SU-DHL-6 (cell line): ENCODE data around the gene CADM1.

Experiments used
- H2AFZ ChIP-seq: fragments of 200-600 bp; sonication (generic); 2 replicates; pipeline ENCODE4 v1.6.1; 2014; ENCODE audit warnings: low read depth, mild to moderate bottlenecking, moderate library complexity, mixed read lengths, antibody characterized with exemption, low read length; ENCODE audit not compliant: severe bottlenecking
- H3F3A ChIP-seq: fragments of 200-600 bp; shearing (Covaris generic); 2 replicates; pipeline ENCODE4 v1.6.0; 2016; ENCODE audit warnings: antibody characterized with exemption, mild to moderate bottlenecking; ENCODE audit not compliant: insufficient read depth
- H3K27ac ChIP-seq: fragments of 200-600 bp; sonication (generic); 2 replicates; pipeline ENCODE4 v1.5.1; 2016; ENCODE audit warnings: low read depth, mild to moderate bottlenecking, low read length, moderate library complexity, mixed read lengths
- H3K27me3 ChIP-seq: fragments of 200-600 bp; sonication (generic), shearing (Covaris generic); 2 replicates; pipeline ENCODE4 v1.6.0; 2014; ENCODE audit warnings: mild to moderate bottlenecking, low read length
- H3K36me3 ChIP-seq: fragments of 200-600 bp; sonication (generic); 2 replicates; pipeline ENCODE4 v1.6.1; 2014; ENCODE audit warnings: mild to moderate bottlenecking, low read length, mixed read lengths
- H3K4me2 ChIP-seq: fragments of 300-600, 200-600 bp; shearing (Covaris generic), sonication (generic); 2 replicates; pipeline ENCODE4 v1.6.0; 2014; ENCODE audit warnings: low read length, low read depth, mild to moderate bottlenecking; ENCODE audit not compliant: poor library complexity, severe bottlenecking
- H3K4me3 ChIP-seq: fragments of 200-600 bp; sonication (generic); 2 replicates; pipeline ENCODE4 v1.5.1; 2014; ENCODE audit warnings: antibody characterized with exemption, low read length, mild to moderate bottlenecking, mixed read lengths; ENCODE audit not compliant: insufficient read depth, poor library complexity, severe bottlenecking
- H3K79me2 ChIP-seq: fragments of 200-600 bp; sonication (generic); 2 replicates; pipeline ENCODE4 v1.6.1; 2014; ENCODE audit warnings: mild to moderate bottlenecking, low read length, moderate library complexity; ENCODE audit not compliant: insufficient read depth
- H3K9ac ChIP-seq: fragments of 200-600 bp; sonication (generic); 2 replicates; pipeline ENCODE4 v1.7.0; 2014; ENCODE audit warnings: mild to moderate bottlenecking, low read length
- H3K9me2 ChIP-seq: fragments of 200-600 bp; sonication (generic); replicated peaks from 2 replicates; pipeline ENCODE4 v1.6.1; 2014; ENCODE audit warnings: low read length; ENCODE audit not compliant: insufficient read depth
- H3K9me3 ChIP-seq: fragments of 200-600 bp; sonication (generic); 2 replicates; pipeline ENCODE4 v1.6.1; 2014; ENCODE audit warnings: low read length, mixed read lengths; ENCODE audit not compliant: insufficient read depth
- H4K20me1 ChIP-seq: fragments of 200-600 bp; sonication (generic); 2 replicates; pipeline ENCODE4 v1.6.1; 2014; ENCODE audit warnings: low read depth, mild to moderate bottlenecking, antibody characterized with exemption, low read length, moderate library complexity, mixed read lengths
- EZH2phosphoT487 ChIP-seq: fragments of 200-600 bp; sonication (generic), shearing (Covaris generic); conservative IDR thresholded peaks from 2 replicates; pipeline ENCODE4 v1.6.1; 2018; ENCODE audit warnings: mild to moderate bottlenecking, antibody characterized with exemption, low read length, moderate library complexity, mixed read lengths
- TF ChIP-seq, protein P1 (sequence below): fragments of 200-600 bp; sonication (generic); IDR thresholded peaks from one replicate; pipeline ENCODE4 v1.5.1; 2017; ENCODE audit warnings: antibody characterized with exemption, mild to moderate bottlenecking, low read length, moderate library complexity; ENCODE audit not compliant: insufficient read depth, poor library complexity, severe bottlenecking

CADM1 gene

DNA sequence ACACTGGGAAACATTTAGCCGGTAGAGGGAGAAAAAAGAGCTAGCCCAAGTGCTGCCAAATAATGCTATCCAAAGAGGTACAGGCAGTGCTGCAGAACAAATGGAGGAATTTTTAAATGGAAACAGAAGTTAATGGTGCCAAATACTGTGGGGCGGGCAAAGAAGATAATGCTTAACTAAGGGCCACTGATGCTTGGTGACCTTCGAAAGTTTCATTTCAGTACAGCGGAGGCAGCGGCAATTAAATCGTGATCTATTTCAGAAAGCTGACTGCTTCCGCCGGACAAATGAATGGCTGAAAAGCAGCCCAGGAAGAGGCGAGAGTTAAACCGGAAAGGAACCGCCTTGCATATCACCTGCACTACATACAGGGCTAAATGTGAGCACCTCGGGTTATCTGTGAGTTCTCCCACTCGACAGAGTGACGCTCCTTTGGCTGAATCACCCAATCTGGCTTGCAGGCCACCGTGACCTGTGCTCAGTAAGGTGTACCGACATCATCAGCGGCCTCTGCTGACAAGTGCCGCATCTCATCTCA is 42.1 kb downstream of the CADM1 start:
- no peak overlapping the region for H3K9ac ChIP-seq
- H3K36me3 ChIP-seq: no peaks in the 10 kb centered on the region
- H3K27ac ChIP-seq: no peak overlapping the region
- TF ChIP-seq EZH2phosphoT487: no peak
- TF ChIP-seq, protein P1, sequence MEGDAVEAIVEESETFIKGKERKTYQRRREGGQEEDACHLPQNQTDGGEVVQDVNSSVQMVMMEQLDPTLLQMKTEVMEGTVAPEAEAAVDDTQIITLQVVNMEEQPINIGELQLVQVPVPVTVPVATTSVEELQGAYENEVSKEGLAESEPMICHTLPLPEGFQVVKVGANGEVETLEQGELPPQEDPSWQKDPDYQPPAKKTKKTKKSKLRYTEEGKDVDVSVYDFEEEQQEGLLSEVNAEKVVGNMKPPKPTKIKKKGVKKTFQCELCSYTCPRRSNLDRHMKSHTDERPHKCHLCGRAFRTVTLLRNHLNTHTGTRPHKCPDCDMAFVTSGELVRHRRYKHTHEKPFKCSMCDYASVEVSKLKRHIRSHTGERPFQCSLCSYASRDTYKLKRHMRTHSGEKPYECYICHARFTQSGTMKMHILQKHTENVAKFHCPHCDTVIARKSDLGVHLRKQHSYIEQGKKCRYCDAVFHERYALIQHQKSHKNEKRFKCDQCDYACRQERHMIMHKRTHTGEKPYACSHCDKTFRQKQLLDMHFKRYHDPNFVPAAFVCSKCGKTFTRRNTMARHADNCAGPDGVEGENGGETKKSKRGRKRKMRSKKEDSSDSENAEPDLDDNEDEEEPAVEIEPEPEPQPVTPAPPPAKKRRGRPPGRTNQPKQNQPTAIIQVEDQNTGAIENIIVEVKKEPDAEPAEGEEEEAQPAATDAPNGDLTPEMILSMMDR: no peak
- no peak overlapping the region for H2AFZ ChIP-seq
- no peaks in the 10 kb centered on the region for H3K9me2 ChIP-seq
- no peaks in the 10 kb centered on the region for H3K9me3 ChIP-seq
- no peak overlapping the region for H3K4me3 ChIP-seq
- no peaks in the 10 kb centered on the region for H3F3A ChIP-seq
- H3K4me2 ChIP-seq: no peak overlapping the region
- H4K20me1 ChIP-seq: no peaks in the 10 kb centered on the region
- no peaks in the 10 kb centered on the region for H3K79me2 ChIP-seq
- H3K27me3 ChIP-seq: no peaks in the 10 kb centered on the region

DNA sequence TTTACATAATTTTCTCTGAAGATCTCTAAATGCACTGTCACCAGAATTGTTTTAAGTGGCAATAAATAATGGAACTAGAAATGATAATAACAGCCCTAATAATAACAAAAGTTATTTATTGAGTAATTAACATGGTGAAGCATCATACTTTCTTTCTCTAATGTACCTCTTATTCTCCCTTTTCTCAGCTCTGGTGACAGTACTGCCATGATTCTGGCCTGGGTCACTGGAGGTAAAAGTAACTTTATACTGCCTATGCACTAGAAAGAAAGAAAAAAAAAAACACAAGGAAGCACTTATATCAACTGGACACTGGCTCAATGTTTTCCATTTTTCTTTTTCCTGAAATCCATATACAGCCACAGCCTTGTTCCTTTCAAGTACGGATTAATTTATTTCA is 43.7 kb downstream of the CADM1 start:
- no peak for TF ChIP-seq EZH2phosphoT487
- TF ChIP-seq, protein P1: no peak
- H3K9me2 ChIP-seq: no peaks in the 10 kb centered on the region
- H3K9ac ChIP-seq: no peak overlapping the region
- no peaks in the 10 kb centered on the region for H3K36me3 ChIP-seq
- no peak overlapping the region for H2AFZ ChIP-seq
- no peak overlapping the region for H3K4me3 ChIP-seq
- no peaks in the 10 kb centered on the region for H3K27me3 ChIP-seq
- H3K9me3 ChIP-seq: no peaks in the 10 kb centered on the region
- no peaks in the 10 kb centered on the region for H3K79me2 ChIP-seq
- H3F3A ChIP-seq: no peaks in the 10 kb centered on the region
- no peak overlapping the region for H3K27ac ChIP-seq
- H3K4me2 ChIP-seq: no peak overlapping the region
- H4K20me1 ChIP-seq: no peaks in the 10 kb centered on the region

DNA sequence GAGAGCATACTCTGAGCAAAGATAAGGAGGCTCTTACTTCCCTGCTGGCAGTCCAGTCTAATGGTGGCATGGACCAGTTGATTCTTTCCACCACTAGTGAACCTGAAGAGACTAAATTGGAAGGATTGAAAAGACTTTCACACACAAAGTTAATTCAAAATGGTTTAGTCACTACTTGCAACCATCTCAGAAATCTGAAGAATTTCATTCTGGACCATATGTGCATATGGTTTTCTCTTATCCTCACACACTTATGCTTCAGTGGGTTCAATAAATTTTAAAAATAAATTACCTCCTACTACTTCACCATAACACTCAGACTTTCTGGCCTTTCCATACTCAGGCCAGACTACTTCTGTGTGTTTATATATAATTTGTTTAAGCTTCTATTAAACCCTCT is 44.7 kb downstream of the CADM1 start:
- no peak overlapping the region for H3K9ac ChIP-seq
- H3K36me3 ChIP-seq: no peaks in the 10 kb centered on the region
- no peaks in the 10 kb centered on the region; the same call in 1 of the 2 replicates for H3K9me2 ChIP-seq
- H3K9me3 ChIP-seq: no peaks in the 10 kb centered on the region
- H3K4me2 ChIP-seq: no peak overlapping the region
- H3K27me3 ChIP-seq: no peaks in the 10 kb centered on the region
- H2AFZ ChIP-seq: no peak overlapping the region
- H3K4me3 ChIP-seq: no peak overlapping the region
- no peak overlapping the region for H3K27ac ChIP-seq
- no peaks in the 10 kb centered on the region for H3F3A ChIP-seq
- no peaks in the 10 kb centered on the region for H3K79me2 ChIP-seq
- no peaks in the 10 kb centered on the region for H4K20me1 ChIP-seq
- no peak for TF ChIP-seq EZH2phosphoT487
- TF ChIP-seq, protein P1: no peak
